ENCODE measurements around the gene KCNK7. TPM values are rescaled to one million over a fixed set of nuclear protein-coding genes. Genes with fewer than 3 reads are reported as not detected.

The KCNK7 gene, protein sequence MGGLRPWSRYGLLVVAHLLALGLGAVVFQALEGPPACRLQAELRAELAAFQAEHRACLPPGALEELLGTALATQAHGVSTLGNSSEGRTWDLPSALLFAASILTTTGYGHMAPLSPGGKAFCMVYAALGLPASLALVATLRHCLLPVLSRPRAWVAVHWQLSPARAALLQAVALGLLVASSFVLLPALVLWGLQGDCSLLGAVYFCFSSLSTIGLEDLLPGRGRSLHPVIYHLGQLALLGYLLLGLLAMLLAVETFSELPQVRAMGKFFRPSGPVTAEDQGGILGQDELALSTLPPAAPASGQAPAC
- 1 to 10 TPM in 3 of 4 donors, not detected in 1; 1.1 to 1.7 (median 1.5) TPM for total RNA-seq

DNA sequence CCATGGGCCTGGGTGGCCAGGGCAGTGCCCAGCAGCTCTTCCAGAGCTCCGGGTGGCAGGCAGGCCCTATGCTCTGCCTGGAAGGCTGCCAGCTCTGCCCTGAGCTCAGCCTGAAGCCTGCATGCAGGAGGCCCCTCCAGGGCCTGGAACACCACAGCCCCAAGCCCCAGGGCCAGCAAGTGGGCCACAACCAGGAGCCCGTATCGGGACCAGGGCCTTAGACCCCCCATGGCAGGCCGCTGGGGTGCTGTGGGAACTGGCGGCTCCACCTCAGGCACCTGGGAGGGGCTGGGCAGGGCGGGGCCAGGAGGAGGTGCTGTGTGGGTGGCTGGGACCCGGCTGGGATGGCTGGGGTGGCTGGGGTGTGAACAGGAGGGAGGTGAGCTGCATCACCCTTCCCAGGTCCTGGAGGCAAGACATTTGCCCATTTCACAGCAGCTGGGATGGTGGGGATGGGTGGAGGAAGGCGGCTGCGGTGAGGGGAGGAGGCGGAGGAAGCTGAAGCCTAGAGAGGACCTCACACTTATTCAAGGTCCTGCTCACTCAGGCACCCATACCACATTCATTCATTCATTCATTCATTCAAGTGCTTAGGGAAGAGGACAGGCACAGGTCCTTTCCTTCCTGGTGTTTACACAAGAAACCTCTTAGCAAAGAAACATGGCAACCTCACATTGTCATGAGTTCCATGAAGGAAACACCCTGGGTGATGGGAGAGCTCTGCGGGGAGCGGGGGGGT, at the start of gene KCNK7:
TSS of gene KCNK7 (minus strand) at position 258 of the 739 bp plus-strand sequence. CDS start at position 230, 28 bp downstream.
- ATAC-seq (ENCODE audit: low FRiP score) (no peak), DNase-seq (ENCODE audit: low spot score) (no peak)
- TF ChIP-seq, protein P1, sequence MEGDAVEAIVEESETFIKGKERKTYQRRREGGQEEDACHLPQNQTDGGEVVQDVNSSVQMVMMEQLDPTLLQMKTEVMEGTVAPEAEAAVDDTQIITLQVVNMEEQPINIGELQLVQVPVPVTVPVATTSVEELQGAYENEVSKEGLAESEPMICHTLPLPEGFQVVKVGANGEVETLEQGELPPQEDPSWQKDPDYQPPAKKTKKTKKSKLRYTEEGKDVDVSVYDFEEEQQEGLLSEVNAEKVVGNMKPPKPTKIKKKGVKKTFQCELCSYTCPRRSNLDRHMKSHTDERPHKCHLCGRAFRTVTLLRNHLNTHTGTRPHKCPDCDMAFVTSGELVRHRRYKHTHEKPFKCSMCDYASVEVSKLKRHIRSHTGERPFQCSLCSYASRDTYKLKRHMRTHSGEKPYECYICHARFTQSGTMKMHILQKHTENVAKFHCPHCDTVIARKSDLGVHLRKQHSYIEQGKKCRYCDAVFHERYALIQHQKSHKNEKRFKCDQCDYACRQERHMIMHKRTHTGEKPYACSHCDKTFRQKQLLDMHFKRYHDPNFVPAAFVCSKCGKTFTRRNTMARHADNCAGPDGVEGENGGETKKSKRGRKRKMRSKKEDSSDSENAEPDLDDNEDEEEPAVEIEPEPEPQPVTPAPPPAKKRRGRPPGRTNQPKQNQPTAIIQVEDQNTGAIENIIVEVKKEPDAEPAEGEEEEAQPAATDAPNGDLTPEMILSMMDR (IDR thresholded peaks at IDR 0.05) = no peak

DNA sequence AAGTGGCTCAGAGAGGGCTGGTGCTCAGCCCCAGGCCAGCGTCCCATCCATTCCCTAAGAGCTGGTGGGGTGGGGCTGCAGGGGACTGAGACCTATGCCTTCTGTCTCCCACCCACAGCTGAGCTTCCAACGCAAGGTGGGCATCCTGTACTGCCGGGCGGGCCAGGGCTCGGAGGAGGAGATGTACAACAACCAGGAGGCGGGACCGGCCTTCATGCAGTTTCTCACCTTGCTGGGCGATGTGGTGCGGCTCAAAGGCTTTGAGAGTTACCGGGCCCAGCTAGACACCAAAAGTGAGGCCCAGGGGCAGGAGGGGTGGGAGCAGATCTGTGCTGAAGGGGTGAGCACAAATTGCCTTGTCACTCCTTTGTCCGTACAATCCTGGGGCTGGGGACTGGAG, 49.2 kb upstream of the KCNK7 start:
- ATAC-seq (ENCODE audit: low FRiP score) (no peak), DNase-seq (ENCODE audit: low spot score) (no peak)
- TF ChIP-seq, protein P1 (IDR thresholded peaks at IDR 0.05) = no peak

- TF ChIP-seq, protein P1 (IDR thresholded peaks at IDR 0.05) = no peak
- no peak for DNase-seq (ENCODE audit: low spot score)
- ATAC-seq (ENCODE audit: low FRiP score) = no peak
These were observed 48.4 kb upstream of the KCNK7 start for GRCh38 chr11:65643971-65644370.

- ATAC-seq (ENCODE audit: low FRiP score) (no peak), DNase-seq (ENCODE audit: low spot score) (no peak)
- TF ChIP-seq, protein P1 (IDR thresholded peaks at IDR 0.05) = no peak
These were observed 46.5 kb upstream of the KCNK7 start for GRCh38 chr11:65642014-65642671.

- no peak for ATAC-seq (ENCODE audit: low FRiP score)
- DNase-seq (ENCODE audit: low spot score) = no peak
- TF ChIP-seq, protein P1 (IDR thresholded peaks at IDR 0.05) = no peak
These were observed 45.9 kb upstream of the KCNK7 start for GRCh38 chr11:65641297-65642013.

GRCh38 chr11:65640483-65641296, 45.1 kb upstream of the KCNK7 start:
- DNase-seq (ENCODE audit: low spot score) (no peak), ATAC-seq (ENCODE audit: low FRiP score) (no peak)
- TF ChIP-seq, protein P1 (IDR thresholded peaks at IDR 0.05) = no peak
